Parathyroid adenoma (tissue), 2 donors: ENCODE results near the gene PLCD3.

ENCODE experiments used
- H2AFZ ChIP-seq: fragments of 300-600 bp; sonication (generic); one replicate; pipeline ENCODE4 v1.7.0; 2017; ENCODE audit warnings: antibody characterized with exemption, mild to moderate bottlenecking
- H3K27ac ChIP-seq: fragments of 300-600 bp; sonication (generic); one replicate; pipeline ENCODE4 v1.7.0; 2017
- H3K27me3 ChIP-seq: fragments of 300-600 bp; sonication (generic); one replicate; pipeline ENCODE4 v1.7.0; 2017; ENCODE audit warnings: low read length; ENCODE audit not compliant: control insufficient read depth, insufficient read depth
- H3K36me3 ChIP-seq: fragments of 300-600 bp; sonication (generic); one replicate; pipeline ENCODE4 v1.7.0; 2017; ENCODE audit warnings: low read length; ENCODE audit not compliant: control insufficient read depth, insufficient read depth
- H3K4me1 ChIP-seq: fragments of 300-600 bp; sonication (generic); one replicate; pipeline ENCODE4 v1.7.0; 2017; ENCODE audit warnings: control low read depth
- H3K4me2 ChIP-seq: fragments of 300-600 bp; sonication (generic); one replicate; pipeline ENCODE4 v1.7.0; 2017; ENCODE audit warnings: low read length
- H3K4me3 ChIP-seq: fragments of 300-600 bp; sonication (generic); one replicate; pipeline ENCODE4 v1.7.0; 2017; ENCODE audit warnings: low read depth, low read length
- H3K79me2 ChIP-seq: fragments of 300-600 bp; sonication (generic); one replicate; pipeline ENCODE4 v1.7.0; 2017; ENCODE audit warnings: control low read depth
- H3K9ac ChIP-seq: fragments of 300-600 bp; sonication (generic); one replicate; pipeline ENCODE4 v1.7.0; 2017; ENCODE audit warnings: mild to moderate bottlenecking
- H3K9me3 ChIP-seq: fragments of 300-600 bp; sonication (generic); one replicate; pipeline ENCODE4 v1.7.0; 2017; ENCODE audit warnings: low read length; ENCODE audit not compliant: control insufficient read depth
- CTCF ChIP-seq: fragments of 300-600 bp; sonication (generic); IDR thresholded peaks from one replicate; pipeline ENCODE4 v1.7.0; 2017; ENCODE audit warnings: antibody characterized with exemption, mild to moderate bottlenecking
- donor health status: primary hyperparathyroidism.

Gene PLCD3

GRCh38 chr17:45172232-45172540 lies 39.9 kb upstream of the PLCD3 start:
- H3K4me3 ChIP-seq: peak overlapping the region; percentile 4
- no peaks in the 10 kb centered on the region for H3K36me3 ChIP-seq
- H3K79me2 ChIP-seq: no peaks in the 10 kb centered on the region
- peak overlapping the region; percentile 71 for H3K4me2 ChIP-seq
- peak overlapping the region; percentile 39 for H3K9ac ChIP-seq
- H3K27me3 ChIP-seq: no peaks in the 10 kb centered on the region
- H3K9me3 ChIP-seq: no peaks in the 10 kb centered on the region
- peak overlapping the region; percentile 71 for H2AFZ ChIP-seq
- TF ChIP-seq CTCF: no peak
- H3K27ac ChIP-seq: peak overlapping the region; percentile 92
- peaks cover 28% of the 10 kb centered on the region for H3K4me1 ChIP-seq

DNA sequence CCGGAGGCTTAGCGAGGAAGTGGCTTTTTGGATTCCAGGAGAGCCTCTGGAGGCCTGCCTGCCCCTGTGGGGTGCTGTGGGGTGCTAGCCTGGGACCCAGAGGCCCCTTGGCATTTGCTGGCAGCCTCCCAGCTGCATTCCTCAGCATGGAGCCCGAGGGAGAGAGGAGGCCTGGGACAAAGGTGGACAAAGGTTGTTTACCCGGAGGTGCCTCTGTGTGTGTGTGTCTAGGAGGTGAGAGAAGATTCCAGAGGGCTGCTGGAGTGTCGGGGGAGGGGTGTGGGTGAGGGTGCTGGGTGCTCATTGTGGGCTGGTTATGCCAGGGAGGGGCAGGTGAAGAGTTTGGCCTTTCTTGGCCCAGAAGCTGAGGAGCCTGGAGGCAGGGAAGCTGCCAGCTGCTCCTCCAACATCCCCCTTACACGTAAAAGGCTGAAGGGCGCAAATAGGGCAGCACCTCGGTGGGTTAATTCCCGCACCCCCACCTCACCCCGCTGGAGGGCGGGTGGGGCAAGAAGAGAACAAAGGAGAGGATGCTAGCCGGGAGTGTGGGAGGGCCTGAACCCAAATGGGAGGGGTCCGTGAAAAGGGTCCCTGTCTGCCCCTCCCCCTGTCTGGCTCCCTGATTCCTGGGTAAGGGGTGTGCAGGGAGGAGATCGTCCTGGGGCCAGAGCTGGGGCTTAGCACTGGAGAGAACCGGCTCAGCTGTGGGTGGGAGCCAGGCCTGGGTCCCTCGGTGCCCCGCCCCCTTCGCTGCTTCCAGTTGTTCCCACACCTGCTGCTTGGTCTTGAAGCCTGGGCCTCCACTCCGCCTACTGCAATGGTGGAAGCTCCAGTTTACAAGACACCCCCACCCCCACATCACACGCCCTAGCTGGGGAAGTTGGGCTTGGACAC lies 39.3 kb upstream of the PLCD3 start:
- H3K4me1 ChIP-seq: peaks cover 28% of the 10 kb centered on the region
- no peak for TF ChIP-seq CTCF
- no peak overlapping the region for H3K4me3 ChIP-seq

GRCh38 chr17:45170931-45171337 lies 38.6 kb upstream of the PLCD3 start:
- no peak overlapping the region for H3K9ac ChIP-seq
- peaks cover 2% of the 10 kb centered on the region for H3K79me2 ChIP-seq
- H3K4me1 ChIP-seq: peaks cover 24% of the 10 kb centered on the region
- H3K27ac ChIP-seq: peak overlapping the region; percentile 92
- no peaks in the 10 kb centered on the region for H3K36me3 ChIP-seq
- no peak for TF ChIP-seq CTCF
- H2AFZ ChIP-seq: peak overlapping the region; percentile 71
- H3K27me3 ChIP-seq: no peaks in the 10 kb centered on the region
- H3K4me2 ChIP-seq: no peak overlapping the region
- H3K4me3 ChIP-seq: no peak overlapping the region
- H3K9me3 ChIP-seq: no peaks in the 10 kb centered on the region

More for the DNA sequence above, 39.3 kb upstream of the PLCD3 start:
- peak overlapping the region; percentile 71 for H3K4me2 ChIP-seq
- H3K9me3 ChIP-seq: no peaks in the 10 kb centered on the region
- peak overlapping the region; percentile 39 for H3K9ac ChIP-seq
- H2AFZ ChIP-seq: peak overlapping the region; percentile 71
- no peaks in the 10 kb centered on the region for H3K79me2 ChIP-seq
- H3K27ac ChIP-seq: peak overlapping the region; percentile 92
- H3K36me3 ChIP-seq: no peaks in the 10 kb centered on the region
- H3K27me3 ChIP-seq: no peaks in the 10 kb centered on the region

GRCh38 chr17:45170280-45170930 lies 38.1 kb upstream of the PLCD3 start:
- no peak for TF ChIP-seq CTCF
- Histone ChIP-seq H3K4me2 (no peak overlapping the region), H3K9me3 (no peaks in the 10 kb centered on the region), H3K9ac (no peak overlapping the region), H3K36me3 (no peaks in the 10 kb centered on the region), H2AFZ (peak overlapping the region; percentile 71), H3K79me2 (peaks cover 2% of the 10 kb centered on the region), H3K27me3 (no peaks in the 10 kb centered on the region), H3K4me1 (peaks cover 24% of the 10 kb centered on the region), H3K27ac (peak overlapping the region; percentile 92), H3K4me3 (no peak overlapping the region)
